ENCODE measurements around the gene ERBB4. TPM values are rescaled to one million over a fixed set of nuclear protein-coding genes. Genes with fewer than 3 reads are reported as not detected.

ERBB4 gene
- total and polyA plus RNA-seq, 10 of the 15 experiments (the other 5 are each of a cell fraction or from before 2014, with no cell fraction given): under 0.01 to 0.23 (median 0.01) TPM; not detected in 4

DNA sequence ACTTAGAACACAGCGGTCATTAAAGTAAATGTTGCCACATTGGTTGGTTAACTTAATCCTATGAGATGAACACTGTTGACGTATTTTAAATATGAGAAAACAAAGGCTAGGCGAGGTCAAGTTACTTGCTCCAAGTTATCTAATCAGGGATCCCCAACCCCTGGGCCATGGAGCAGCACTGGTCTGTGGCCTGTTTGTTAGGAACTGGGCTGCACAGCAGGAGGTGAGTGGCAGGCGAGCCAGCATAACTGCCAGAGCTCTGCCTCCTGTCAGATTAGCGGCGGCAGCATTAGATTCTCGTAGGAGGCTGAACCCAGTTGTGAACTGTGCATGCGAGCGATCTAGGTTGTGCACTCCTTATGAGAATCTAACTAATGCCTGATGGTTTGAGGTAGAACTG is 1103.3 kb downstream of the ERBB4 start:
- H3K9ac ChIP-seq (ENCODE audit: control insufficient read depth, insufficient read depth, low read length): no peak overlapping the region
- CTCF ChIA-PET: no interaction called here
- H3K27me3 ChIP-seq (replicated peaks in 1 of 2; ENCODE audit: control insufficient read depth in 2 of 2, insufficient read depth in 2 of 2, low read length in 1 of 2): no peaks in the 10 kb centered on the region
- in situ Hi-C loops (cut with MboI): no loop called here
- SMC1A ChIA-PET (ENCODE audit: uncharacterized antibody, unreplicated experiment): no interaction called here
- TF ChIP-seq CBX5 (IDR thresholded peaks at IDR 0.05; ENCODE audit: low read depth) (no peak), NFXL1 (IDR thresholded peaks at IDR 0.05; ENCODE audit: borderline replicate concordance) (no peak), YY1 (IDR thresholded peaks at IDR 0.05; ENCODE audit: low read depth, low read length) (no peak), SPI1 (IDR thresholded peaks at IDR 0.05; ENCODE audit: borderline replicate concordance, insufficient read depth, low read depth, low read length) (no peak)
- TF ChIP-seq, protein P1, sequence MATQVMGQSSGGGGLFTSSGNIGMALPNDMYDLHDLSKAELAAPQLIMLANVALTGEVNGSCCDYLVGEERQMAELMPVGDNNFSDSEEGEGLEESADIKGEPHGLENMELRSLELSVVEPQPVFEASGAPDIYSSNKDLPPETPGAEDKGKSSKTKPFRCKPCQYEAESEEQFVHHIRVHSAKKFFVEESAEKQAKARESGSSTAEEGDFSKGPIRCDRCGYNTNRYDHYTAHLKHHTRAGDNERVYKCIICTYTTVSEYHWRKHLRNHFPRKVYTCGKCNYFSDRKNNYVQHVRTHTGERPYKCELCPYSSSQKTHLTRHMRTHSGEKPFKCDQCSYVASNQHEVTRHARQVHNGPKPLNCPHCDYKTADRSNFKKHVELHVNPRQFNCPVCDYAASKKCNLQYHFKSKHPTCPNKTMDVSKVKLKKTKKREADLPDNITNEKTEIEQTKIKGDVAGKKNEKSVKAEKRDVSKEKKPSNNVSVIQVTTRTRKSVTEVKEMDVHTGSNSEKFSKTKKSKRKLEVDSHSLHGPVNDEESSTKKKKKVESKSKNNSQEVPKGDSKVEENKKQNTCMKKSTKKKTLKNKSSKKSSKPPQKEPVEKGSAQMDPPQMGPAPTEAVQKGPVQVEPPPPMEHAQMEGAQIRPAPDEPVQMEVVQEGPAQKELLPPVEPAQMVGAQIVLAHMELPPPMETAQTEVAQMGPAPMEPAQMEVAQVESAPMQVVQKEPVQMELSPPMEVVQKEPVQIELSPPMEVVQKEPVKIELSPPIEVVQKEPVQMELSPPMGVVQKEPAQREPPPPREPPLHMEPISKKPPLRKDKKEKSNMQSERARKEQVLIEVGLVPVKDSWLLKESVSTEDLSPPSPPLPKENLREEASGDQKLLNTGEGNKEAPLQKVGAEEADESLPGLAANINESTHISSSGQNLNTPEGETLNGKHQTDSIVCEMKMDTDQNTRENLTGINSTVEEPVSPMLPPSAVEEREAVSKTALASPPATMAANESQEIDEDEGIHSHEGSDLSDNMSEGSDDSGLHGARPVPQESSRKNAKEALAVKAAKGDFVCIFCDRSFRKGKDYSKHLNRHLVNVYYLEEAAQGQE (IDR thresholded peaks at IDR 0.05; ENCODE audit: low read depth, low read length): no peak
- TF ChIP-seq, protein P2, sequence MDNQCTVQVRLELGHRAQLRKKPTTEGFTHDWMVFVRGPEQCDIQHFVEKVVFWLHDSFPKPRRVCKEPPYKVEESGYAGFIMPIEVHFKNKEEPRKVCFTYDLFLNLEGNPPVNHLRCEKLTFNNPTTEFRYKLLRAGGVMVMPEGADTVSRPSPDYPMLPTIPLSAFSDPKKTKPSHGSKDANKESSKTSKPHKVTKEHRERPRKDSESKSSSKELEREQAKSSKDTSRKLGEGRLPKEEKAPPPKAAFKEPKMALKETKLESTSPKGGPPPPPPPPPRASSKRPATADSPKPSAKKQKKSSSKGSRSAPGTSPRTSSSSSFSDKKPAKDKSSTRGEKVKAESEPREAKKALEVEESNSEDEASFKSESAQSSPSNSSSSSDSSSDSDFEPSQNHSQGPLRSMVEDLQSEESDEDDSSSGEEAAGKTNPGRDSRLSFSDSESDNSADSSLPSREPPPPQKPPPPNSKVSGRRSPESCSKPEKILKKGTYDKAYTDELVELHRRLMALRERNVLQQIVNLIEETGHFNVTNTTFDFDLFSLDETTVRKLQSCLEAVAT (IDR thresholded peaks at IDR 0.05): no peak
- H3K27ac ChIP-seq (ENCODE audit: control insufficient read depth, insufficient read depth): no peak overlapping the region
- H3K36me3 ChIP-seq (ENCODE audit: control insufficient read depth in 2 of 2, insufficient read depth in 2 of 2, low read length in 1 of 2): no peaks in the 10 kb centered on the region
- DNase-seq (ENCODE audit: low read depth, low spot score) (no peak), ATAC-seq (no peak), FAIRE-seq (no peak)
- RAD21 ChIA-PET (ENCODE audit: unreplicated experiment): no interaction called here
- no TSS peak for BruUV-seq (replicated peaks)
- 43% methylated on average over 9 of the region's 9 CpGs for WGBS (ENCODE audit: insufficient coverage, insufficient replicate concordance, low lambda C conversion rate, missing lambda C conversion rate)
- H3K4me2 ChIP-seq (ENCODE audit: control insufficient read depth, insufficient read depth): no peak overlapping the region
- intact Hi-C loops (cut with micrococcal nuclease; ENCODE audit: unreplicated experiment): no loop called here
- no peaks in the 10 kb centered on the region for H3K4me1 ChIP-seq (ENCODE audit: control insufficient read depth, insufficient read depth, low read length)
- POLR2A ChIA-PET: no interaction called here
- no peak overlapping the region for H2AFZ ChIP-seq (ENCODE audit: control insufficient read depth, low read depth, low read length)
- H3K4me3 ChIP-seq: no peak overlapping the region
- no peaks in the 10 kb centered on the region for H3K9me3 ChIP-seq (replicated peaks; ENCODE audit: control insufficient read depth, insufficient read depth, low read length)
- H3K79me2 ChIP-seq (ENCODE audit: control insufficient read depth, insufficient read depth, low read length): no peaks in the 10 kb centered on the region
- no peaks in the 10 kb centered on the region for H4K20me1 ChIP-seq (ENCODE audit: control insufficient read depth, insufficient read depth)
